Thyroid gland (tissue), 4 donors: ENCODE data around the gene ORAI1. TPM values are rescaled to one million over a fixed set of nuclear protein-coding genes. Genes with fewer than 3 reads are reported as not detected.

ENCODE experiments used
- DNase-seq, 2 donors: peaks; one replicate each; pipeline ENCODE4 v3.0.0-alpha.2; 2019
- H3K27ac ChIP-seq, 3 donors: fragments of 200-600 bp; sonication (generic); 1 replicate in 2 of 3; 2 replicates in 1 of 3; pipeline ENCODE4 v1.5.1; 2016 to 2019; ENCODE audit warnings: mild to moderate bottlenecking in 1 of 3, moderate library complexity in 1 of 3
- H3K27me3 ChIP-seq: fragments of 200-600 bp; sonication (generic); one replicate; pipeline ENCODE4 v1.5.1; 2019
- H3K36me3 ChIP-seq, 2 donors: fragments of 200-600 bp; sonication (generic); one replicate each; pipeline ENCODE4 v1.5.1; 2016 to 2019
- H3K4me1 ChIP-seq, 2 donors: fragments of 200-600 bp; sonication (generic); one replicate each; pipeline ENCODE4 v1.5.1; 2017 to 2019
- H3K4me3 ChIP-seq, 3 donors: fragments of 200-600 bp; sonication (generic); replicated peaks in 1 of 3; 1 replicate in 2 of 3; 2 replicates in 1 of 3; pipeline ENCODE4 v1.5.1; 2016; ENCODE audit warnings: mild to moderate bottlenecking in 1 of 3
- H3K9me3 ChIP-seq: fragments of 200-600 bp; sonication (generic); one replicate; pipeline ENCODE4 v1.5.1; 2017
- POLR2A ChIP-seq, 2 donors: fragments of 450-650 bp; IDR thresholded peaks; one replicate each; pipeline ENCODE4 v1.6.1; 2017; ENCODE audit warnings: antibody characterized with exemption in 2 of 2, mild to moderate bottlenecking in 2 of 2, moderate library complexity in 1 of 2
- WGBS, 2 donors: methylation state at CpG; one replicate each; pipeline ENCODE4 v1.1.5; 2017; 5-methylcytosine and 5-hydroxymethylcytosine counted together
- intact Hi-C: fragments of 100-400 bp; cut with DNase I; formaldehyde crosslinking; loops from one replicate; pipeline ENCODE4 v1.15.1; 2023
- total RNA-seq, 4 donors: library from RNA; depleted of rRNA; stranded (reverse); fragments of >200 nt; gene quantifications; one replicate each; pipeline ENCODE4 v1.2.3, GENCODE V29; 2016
- TF ChIP-seq, protein P1 (sequence below), 6 experiments: fragments of 200-600 bp in 3 of 6; fragments of 450-650 bp in 3 of 6; sonication (generic) in 3 of 6; IDR thresholded peaks; one replicate each; pipeline ENCODE4 v1.5.1; 2016 to 2019; ENCODE audit warnings: antibody characterized with exemption in 6 of 6, mild to moderate bottlenecking in 2 of 6, inconsistent platforms in 1 of 6, moderate library complexity in 1 of 6

ORAI1 gene
- total RNA-seq, 4 donors from 2014 or later: 12.7 to 27.1 (median 17.0) TPM

DNA sequence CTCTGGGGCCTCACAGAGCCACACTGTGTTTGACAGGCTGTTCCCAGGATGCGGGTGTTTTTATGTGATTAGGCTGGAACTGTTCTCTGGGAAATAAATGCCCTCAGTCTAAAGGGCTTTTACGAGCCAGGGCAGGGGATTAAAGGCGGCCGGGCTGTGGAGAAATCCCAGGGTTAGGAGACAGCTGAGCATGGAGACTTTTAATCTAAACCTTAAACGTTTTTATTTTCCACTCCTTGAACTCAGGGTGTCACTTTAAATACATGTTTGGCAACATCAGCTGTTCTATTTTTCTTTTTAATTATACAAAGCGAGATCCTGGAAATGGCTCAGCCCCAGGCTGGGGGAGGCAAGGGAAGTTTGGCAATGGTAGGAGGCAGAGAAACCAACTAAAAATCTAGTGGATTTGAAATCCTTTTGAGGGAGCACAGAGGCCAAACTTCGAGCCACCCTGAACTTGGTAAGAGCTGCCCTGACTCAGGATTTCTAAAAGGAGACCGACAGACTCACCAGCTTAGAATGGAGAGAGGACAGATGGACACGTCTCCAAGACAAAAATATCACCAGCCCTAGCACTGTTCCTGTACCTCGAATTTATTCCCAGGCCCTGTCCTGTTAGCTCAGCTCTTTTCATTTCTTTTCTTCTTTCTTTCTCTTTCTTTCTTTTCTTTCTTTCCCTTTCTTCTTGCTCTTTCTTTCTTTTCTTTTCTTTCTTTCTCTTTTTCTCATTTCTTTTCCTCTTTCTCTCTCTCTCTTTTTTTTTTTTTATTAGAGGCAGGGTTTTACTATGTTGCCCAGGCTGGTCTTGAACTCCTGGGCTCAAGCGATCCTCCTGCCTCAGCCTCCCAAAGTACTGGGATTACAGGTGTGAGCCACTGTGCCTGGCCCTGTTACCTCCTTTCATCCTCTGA lies 15.8 kb upstream of the ORAI1 start:
- H3K9me3 ChIP-seq: no peaks in the 10 kb centered on the region
- TF ChIP-seq, protein P1, sequence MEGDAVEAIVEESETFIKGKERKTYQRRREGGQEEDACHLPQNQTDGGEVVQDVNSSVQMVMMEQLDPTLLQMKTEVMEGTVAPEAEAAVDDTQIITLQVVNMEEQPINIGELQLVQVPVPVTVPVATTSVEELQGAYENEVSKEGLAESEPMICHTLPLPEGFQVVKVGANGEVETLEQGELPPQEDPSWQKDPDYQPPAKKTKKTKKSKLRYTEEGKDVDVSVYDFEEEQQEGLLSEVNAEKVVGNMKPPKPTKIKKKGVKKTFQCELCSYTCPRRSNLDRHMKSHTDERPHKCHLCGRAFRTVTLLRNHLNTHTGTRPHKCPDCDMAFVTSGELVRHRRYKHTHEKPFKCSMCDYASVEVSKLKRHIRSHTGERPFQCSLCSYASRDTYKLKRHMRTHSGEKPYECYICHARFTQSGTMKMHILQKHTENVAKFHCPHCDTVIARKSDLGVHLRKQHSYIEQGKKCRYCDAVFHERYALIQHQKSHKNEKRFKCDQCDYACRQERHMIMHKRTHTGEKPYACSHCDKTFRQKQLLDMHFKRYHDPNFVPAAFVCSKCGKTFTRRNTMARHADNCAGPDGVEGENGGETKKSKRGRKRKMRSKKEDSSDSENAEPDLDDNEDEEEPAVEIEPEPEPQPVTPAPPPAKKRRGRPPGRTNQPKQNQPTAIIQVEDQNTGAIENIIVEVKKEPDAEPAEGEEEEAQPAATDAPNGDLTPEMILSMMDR (IDR thresholded peaks at IDR 0.05): no peak
- TF ChIP-seq POLR2A (IDR thresholded peaks at IDR 0.05): no peak
- intact Hi-C loops: no loop called here
- no peak overlapping the region for H3K4me3 ChIP-seq
- H3K36me3 ChIP-seq: no peaks in the 10 kb centered on the region
- no peaks in the 10 kb centered on the region for H3K27me3 ChIP-seq
- 53 to 56% methylated on average over 11 of the region's 11 CpGs for WGBS, 2 donors
- DNase-seq: no peak
- H3K27ac ChIP-seq: no peak overlapping the region
- H3K4me1 ChIP-seq: no peaks in the 10 kb centered on the region

DNA sequence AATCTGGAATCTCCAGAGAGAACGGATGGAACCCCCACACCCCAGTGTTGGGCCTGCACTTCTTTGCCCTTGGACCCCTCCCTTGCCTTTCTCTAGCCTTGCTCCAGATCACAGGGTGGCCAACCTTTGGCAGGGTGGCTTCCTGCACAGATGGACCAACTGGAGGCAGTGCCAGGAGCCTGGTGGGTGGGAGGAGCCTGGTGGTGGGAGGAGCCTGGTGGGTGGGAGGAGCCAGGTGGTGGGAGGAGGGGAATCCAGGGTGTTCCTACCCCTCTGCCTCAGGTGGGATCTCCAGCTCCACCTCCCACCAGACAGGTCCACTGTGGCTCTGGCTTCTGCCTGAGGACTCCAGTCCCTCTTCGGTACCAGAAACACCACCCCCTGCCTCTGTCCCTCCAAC lies 15.0 kb upstream of the ORAI1 start:
- no peak for DNase-seq
- Histone ChIP-seq H3K36me3 (no peaks in the 10 kb centered on the region), H3K4me3 (no peak overlapping the region), H3K27me3 (no peaks in the 10 kb centered on the region), H3K27ac (no peak overlapping the region), H3K9me3 (no peaks in the 10 kb centered on the region), H3K4me1 (no peaks in the 10 kb centered on the region)
- intact Hi-C loops: no loop called here
- TF ChIP-seq, protein P1 (IDR thresholded peaks at IDR 0.05): no peak
- no peak for TF ChIP-seq POLR2A (IDR thresholded peaks at IDR 0.05)
- 75 to 100% methylated on average over 1 to 2 of the region's 2 CpGs for WGBS, 2 donors

DNA sequence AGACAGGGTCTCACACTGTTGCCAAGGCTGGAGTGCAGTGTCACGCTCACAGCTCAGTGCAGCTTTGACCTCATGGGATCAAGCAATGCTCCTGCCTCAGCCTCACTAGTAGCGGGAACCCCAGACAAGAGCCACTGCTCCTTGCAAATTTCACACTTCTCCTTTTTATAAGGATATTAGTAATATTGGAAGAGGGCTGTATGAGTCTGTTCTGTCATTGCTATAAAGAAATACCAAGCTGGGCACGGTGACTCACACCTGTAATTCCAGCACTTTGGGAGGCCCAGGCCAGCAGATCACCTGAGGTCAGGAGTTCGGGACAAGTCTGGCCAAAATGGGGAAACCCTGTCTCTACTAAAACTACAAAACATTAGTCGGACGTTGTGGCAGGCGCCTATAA lies 12.9 kb upstream of the ORAI1 start:
- no peaks in the 10 kb centered on the region for H3K36me3 ChIP-seq
- intact Hi-C loops: no loop called here
- 95 to 97% methylated on average over 7 of the region's 7 CpGs for WGBS, 2 donors

DNA sequence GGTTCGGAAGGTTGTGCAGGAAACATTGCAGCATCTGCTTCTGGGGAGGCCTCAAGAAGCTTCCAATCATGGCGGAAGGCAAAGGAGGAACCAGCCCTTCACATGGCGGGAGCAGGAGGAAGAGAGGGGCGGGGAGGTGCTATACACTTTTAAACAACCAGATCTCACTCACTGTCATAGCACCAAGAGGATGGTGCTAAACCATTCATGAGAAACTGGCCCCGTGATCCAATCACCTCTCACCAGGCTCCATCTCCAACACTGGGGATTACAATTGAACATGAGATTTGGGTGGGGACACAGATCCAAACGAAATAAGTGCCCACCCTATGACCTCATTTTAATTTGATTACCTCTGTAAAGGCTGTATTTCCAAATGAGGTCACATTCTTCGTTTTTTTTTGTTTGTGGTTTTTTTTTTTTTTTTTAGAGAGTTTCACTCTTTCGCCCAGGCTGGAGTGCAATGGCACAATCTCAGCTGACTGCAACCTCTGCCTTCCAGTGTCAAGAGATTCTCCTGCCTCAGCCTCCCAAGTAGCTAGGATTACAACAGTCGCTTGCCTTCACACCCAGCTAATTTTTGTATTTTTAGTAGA lies 11.4 kb upstream of the ORAI1 start:
- Histone ChIP-seq H3K27me3 (no peaks in the 10 kb centered on the region), H3K9me3 (no peaks in the 10 kb centered on the region), H3K27ac (no peak overlapping the region), H3K4me3 (no peak overlapping the region), H3K4me1 (peaks cover 0 to 6% of the 10 kb centered on the region in 2 donors), H3K36me3 (no peaks in the 10 kb centered on the region)
- 81% methylated on average over 9 of the region's 9 CpGs for WGBS, 2 donors
- intact Hi-C loops: no loop called here
- no peak for DNase-seq
- TF ChIP-seq, protein P1 (IDR thresholded peaks at IDR 0.05): no peak
- TF ChIP-seq POLR2A (IDR thresholded peaks at IDR 0.05): no peak

More for the DNA sequence above, 12.9 kb upstream of the ORAI1 start:
- Histone ChIP-seq H3K27ac (no peak overlapping the region), H3K9me3 (no peaks in the 10 kb centered on the region), H3K27me3 (no peaks in the 10 kb centered on the region), H3K4me1 (no peaks in the 10 kb centered on the region), H3K4me3 (no peak overlapping the region)
- no peak for DNase-seq
- no peak for TF ChIP-seq POLR2A (IDR thresholded peaks at IDR 0.05)
- TF ChIP-seq, protein P1 (IDR thresholded peaks at IDR 0.05): no peak

DNA sequence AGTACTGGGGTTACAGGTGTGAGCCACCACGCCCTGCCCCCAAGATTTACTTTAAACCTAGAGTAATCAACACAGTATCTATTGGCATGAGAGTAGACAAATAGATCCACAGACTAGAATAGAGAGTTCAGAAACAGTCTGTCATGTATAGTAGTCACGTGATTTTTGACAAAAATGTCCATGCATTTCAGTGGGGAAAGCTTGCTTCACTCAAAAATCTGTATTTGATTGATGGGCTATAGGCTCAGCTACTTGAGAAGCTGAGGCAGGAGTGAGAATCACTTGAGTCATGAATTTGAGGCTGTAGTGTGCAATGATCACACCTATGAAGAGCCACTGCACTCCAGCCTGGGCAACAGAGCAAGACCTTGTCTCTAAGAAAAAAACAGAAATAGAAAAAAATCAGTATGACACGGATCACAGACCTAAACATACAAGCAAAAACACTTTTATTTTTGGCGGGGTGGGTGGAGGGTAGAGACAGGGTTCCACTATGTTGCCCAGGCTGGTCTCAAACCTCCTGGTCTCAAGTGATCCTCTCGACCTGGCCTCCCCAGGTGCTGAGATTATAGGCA lies 7.6 kb upstream of the ORAI1 start:
- H3K27me3 ChIP-seq: no peaks in the 10 kb centered on the region
- H3K4me1 ChIP-seq: peaks cover 0 to 6% of the 10 kb centered on the region in 2 donors
- no peak overlapping the region for H3K27ac ChIP-seq
- no peak overlapping the region for H3K4me3 ChIP-seq
- 68% methylated on average over 5 of the region's 5 CpGs for WGBS, 2 donors
- no peak for TF ChIP-seq POLR2A (IDR thresholded peaks at IDR 0.05)
- TF ChIP-seq, protein P1 (IDR thresholded peaks at IDR 0.05): no peak
- intact Hi-C loops: no loop called here
- DNase-seq: no peak
- no peaks in the 10 kb centered on the region for H3K36me3 ChIP-seq
- no peaks in the 10 kb centered on the region for H3K9me3 ChIP-seq
